GM21529 (cell line): Measurements from ENCODE around the gene PTPRT.

Experiments
- ATAC-seq: cut with Tn5 transposase; IDR thresholded peaks from one replicate; pipeline ENCODE4 v1.9.1; 2021; ENCODE audit not compliant: unreplicated experiment

The PTPRT gene

DNA sequence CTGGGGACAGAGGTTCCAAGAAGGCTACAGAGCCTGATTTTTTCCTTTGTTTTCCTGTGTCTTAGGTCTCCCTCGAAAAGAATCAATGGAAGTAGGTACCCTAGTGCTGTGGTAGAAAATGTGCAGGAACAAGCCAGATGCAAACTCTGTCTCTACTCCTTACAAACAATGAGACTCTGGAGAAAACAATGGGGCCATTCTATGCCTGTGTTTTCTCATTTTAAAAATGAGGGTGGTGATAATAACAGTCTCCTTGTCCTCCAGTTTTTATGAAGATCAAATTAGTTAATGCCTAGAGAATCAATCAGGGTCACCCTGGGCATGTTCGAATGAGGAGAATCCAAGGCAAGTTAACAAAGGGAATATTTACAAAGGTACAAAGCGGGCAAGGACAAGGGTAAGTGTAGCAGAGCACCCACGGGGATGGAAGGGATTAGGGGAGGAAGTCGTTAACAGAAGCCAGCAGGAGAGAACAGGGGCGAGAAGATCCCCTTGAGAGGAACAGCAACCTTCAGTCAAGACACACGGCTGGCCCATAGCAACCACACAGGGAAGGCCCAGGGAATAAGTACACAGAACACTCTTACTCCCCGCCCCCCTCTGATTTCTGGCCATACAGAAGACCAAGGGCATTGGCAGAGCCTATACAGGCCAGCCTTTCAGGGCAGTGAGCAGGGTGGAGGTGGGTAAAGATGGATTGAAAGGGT, 342.8 kb downstream of the PTPRT start:
- ATAC-seq, result no peak

DNA sequence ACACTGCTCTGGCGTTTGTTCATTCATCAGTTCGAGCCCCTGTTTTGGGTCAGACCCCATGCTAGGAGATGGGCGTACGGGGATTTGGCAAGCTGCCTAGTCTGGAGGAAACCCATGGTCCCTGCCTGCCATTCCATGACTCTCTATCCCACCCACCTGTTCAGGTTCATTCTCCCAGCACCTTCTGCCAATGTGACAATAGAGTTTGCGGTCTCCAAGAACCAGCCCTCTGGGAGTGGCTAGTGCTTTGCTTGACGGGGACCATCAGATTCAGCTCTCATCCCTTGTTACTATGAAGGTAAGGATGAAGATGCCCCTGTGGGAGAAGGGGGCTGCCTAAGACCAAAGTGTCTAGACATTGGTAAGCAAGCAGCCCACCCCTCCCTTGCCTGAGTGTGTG, 345.0 kb downstream of the PTPRT start:
- no peak for ATAC-seq

DNA sequence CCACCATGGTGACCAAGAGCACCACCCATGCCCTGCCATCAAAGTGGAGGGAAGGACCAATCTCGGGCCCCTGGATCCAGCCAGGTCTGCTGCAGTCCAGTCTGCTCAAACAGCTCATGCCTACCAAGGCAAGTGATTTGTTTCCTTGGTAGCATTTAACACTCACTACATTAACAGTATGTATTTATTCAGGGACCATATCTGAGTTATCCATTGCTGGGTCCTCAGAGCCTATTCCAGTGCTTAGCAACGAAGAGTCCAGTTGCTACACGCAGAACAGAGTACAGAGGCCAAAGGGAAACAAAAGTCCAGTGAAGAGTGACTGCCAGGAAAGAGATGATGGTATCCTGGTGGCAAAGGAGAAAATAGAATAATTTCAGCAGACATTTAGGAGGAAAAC, 352.2 kb downstream of the PTPRT start:
- no peak for ATAC-seq

DNA sequence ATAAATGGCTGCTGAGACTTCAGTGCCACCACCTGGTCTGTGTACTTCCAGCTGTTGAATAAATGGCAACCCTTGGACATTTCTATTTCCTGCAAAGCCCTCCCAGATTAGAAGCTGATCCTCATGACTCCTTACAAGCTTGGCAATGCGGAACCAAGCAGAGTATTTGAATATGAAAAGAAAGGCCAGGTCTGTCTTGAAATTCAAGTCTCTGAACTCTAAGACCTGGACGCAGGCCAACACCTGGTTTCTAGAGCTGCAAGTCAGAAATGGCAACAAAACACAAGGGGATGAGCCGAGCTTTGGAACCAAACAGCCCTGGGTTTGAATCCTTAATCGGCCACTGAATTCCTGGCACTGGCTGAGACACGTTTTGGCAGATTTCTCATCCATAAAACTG, 353.4 kb downstream of the PTPRT start:
- no peak for ATAC-seq

DNA sequence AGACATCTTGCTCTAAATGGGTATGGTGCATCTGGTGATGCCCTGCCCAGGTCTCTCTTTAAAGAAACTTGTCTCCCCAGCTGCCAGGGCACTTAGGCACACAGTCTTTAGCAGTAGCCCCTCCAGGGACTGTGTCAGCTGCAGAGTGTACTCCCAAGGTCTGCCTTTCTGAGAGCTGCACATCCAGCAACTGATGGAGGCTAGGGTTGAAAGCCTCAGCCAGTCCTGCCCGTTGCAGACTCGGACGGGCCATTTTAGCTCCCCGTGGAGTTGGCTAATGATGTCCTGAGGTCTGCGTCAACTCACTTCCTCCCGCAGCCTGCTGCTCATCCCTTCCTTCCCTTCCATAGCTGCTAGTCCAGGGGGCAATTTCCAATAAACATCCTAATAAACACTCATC, 381.8 kb downstream of the PTPRT start:
- ATAC-seq, result no peak

DNA sequence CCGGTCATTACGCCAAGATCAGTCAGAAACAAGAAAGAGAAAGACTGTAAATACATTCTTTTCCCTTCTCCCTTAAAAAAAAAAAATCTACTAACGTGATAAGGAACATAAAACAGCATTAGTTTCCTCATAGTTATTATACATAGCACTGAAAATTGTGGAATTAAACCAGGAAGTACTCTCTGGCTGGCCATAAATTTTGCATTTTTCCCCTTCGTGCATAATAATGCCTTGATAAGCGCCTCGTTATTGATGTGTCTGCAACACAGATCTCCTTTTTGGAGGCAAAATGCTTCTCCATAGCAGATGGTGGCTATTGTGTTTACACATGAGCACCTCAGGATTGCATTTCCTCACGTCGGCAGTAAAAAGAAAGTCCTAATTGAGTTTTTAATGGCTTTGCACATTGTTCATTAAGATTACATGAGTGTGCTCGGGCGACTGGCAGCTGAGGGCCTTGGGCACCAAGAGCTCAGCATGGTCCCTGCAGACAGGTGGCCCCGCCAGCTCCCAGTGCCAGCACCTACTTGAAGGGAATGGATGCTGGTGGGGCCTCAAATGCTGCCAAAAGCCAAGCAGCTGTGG, 394.5 kb downstream of the PTPRT start:
- ATAC-seq, result no peak

DNA sequence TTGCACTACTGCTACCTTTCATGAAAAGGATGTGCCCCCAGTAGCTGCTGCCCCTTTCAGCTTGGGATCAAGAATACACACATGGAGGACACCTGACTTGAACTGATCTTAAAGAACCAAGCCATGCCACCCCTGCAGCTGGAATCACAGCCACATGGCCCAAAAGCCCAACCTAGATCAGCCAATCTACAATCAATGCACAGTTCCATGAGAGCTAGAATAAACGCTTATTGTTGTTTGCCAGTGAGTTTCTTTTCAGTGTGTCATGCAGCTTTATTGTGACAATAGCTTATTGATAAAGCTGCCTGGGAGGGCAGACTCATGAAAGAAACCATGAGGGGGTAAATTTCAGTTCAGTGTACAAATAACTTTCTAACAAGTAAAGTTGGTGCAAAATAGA, 397.7 kb downstream of the PTPRT start:
- no peak for ATAC-seq

DNA sequence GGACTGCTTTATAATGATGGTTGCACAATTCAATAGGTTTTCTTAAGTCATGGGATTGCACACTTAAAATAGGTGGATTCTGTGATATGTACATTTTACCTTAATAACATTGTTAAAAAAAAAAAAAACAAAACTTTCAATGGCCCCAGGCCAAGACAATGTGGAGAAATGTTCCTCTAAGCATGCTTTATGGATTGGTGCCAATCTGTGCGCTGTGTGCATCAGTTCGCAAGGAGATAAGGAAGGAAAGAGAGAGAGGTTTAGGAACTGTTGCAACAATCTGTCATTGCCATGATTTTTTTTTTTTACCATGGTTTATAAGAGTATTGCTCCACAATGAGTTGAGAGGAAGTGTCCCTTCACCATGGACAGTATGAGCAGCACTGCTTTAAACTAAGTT, 399.6 kb downstream of the PTPRT start:
- ATAC-seq, result no peak

DNA sequence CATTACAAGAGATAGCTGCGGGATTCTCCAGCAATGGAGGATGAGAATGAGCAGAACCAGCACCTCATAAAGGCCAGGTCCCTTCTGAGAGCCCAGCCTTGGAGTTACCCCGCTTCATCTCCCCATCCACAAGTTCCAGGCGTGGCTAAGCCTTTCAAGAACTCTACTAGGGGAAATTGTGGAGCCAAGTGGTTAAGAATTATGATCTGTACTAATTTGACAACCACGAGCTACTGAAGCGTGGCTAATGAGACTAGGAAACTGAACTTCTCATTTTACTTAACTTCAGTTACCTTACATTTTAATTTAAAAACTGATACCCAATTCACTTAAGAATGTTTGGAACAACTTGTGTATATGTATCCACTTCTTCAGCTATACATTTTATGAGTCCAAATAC, 401.0 kb downstream of the PTPRT start:
- no peak for ATAC-seq

DNA sequence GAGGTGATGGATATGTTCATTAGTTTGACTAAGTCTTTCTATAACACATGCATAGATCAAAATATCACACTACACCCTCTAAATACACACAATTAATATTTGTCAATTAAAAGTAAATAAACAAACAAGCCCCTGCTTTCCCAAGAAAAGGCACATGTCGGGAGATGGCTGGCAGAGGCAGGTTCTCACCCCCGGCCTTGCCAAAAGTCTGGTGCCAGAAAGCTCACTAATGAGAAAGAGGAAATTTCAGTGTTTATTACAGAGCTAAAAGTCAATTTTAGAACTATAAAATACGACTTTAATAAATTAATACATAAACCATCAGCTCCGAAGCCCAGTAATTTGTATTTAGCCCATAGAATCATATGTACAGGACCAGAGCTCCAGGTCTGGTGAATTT, 404.7 kb downstream of the PTPRT start:
- no peak for ATAC-seq

DNA sequence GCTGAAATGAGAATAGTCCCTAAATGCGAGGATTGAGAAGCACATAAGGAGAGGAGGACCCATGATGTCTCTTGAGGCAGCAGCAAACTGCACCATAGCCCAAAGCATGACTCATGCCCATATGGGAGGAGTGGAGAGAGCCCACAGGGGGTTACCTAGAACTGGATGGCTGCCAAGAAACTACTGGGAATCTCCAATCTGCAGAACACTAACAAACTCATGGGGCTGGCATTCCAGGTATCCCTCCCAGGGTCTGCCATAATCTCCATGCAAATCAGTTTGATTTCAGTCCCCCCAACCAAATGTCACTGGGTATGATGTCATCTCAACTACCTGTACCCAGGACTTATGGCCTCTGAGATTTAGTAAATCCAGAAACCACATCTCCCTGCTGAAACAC, 410.5 kb downstream of the PTPRT start:
- ATAC-seq, result no peak

DNA sequence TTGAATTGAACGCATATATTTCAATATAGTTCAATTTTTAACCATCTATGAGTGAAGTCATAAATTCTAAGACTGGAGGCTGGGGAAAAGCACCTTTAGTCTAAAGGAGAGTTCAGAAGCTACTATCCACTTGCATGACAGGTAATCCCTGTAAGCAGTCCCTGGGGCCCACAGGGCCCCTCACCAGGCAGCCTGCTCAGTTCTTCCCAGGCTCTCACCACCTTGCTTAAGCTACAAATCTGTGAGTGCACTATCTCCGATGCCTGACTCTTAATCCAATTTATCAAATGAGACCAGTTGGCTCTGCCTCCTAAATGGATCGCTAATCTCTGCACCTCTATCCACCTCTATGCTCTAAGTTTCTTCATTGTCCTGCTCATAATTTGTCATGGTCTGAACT, 413.8 kb downstream of the PTPRT start:
- ATAC-seq, result no peak

DNA sequence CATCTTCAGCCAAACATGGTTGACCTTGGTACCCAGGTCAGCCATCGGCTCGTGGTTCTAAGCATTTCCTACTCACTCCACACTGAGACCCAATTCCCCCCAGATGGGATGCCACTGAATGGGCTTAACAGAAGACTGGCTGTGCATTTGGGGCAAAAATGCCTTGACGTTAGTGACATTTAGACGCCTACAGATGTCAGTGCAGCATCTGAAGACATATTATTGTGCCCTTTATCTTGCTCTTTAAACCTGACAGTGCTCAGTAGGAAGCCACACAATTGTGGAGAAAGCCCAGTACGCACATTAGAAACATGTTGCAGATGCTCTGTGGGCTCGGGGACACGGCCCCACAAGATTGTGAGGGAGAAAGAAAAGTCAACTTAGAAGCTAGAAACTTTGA, 414.7 kb downstream of the PTPRT start:
- ATAC-seq, result no peak

DNA sequence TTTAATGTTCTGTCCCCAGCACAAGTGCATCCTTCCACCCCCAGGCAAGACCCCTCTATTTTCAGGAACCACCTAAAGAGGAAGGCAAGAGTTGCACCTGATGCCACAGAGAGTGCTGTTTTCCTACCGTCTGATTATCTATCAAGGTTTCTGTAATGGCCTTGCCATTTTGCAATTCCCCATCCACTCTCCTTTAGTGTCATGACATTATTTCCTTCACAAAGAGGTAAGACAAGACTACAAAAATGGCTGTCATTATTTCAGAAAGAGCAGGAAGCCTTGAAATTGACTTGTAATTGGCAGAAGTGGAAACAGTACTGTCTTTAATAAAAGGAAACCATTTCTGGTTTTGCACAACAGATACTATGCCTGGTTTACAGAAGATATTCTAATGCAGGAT, 426.7 kb downstream of the PTPRT start:
- no peak for ATAC-seq

DNA sequence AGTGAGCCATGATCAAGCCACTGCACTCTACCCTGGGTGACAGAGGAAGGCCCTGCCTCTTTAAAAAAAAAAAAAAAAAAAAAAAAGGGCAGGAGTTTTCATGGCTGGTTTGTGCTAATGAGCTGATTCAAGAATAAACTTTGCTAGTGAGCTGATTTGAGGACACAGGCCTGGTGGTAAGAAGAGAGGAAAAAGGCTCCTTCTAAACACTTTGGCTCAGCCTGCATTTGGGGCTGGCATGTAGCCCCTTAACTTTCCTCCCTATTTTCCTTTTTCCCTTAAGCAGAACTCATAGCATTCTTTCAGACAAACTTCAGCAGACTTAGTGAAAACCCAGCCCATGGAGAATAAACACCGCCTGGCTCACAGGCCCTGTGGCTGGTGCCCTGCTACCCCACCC, 432.7 kb downstream of the PTPRT start:
- ATAC-seq, result no peak

DNA sequence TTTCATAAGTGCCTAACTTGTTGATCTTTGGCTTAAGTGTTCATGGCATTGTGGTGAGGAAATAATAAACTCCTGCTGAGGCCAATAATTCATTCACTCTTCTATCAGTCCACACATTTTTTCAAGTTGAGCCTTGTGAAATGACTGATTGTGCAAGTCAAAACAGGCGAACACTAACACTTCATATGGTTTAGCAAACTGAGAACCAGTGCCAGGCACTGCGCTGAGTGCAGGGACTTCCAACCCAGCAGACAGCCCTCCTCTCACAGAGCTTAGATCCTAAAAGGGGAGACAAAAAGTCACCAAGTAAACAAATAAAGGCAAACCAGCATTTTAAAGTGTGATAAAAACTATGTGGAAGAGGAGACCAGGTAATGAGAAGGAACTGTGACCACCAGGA, 435.0 kb downstream of the PTPRT start:
- no peak for ATAC-seq

DNA sequence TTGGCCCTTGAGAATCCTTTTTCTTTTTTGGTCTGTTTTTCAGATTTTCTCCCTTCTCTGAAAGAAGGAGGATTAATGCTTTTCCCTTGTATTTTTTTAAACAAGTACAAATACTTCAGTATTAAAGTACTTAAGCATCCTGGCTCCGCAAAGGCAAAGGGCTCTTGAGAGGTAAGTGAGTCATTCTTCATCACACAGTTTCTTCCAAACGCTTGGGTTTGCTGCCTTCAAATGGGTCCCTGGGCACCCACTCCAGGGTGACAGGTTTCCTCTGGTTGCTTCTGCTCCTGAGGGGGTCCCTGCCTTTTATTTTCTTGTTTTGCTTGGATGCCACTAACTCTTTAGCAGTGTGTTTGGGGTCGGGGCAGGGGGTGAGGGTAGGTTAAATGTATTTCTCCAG, 437.1 kb downstream of the PTPRT start:
- ATAC-seq, result no peak

DNA sequence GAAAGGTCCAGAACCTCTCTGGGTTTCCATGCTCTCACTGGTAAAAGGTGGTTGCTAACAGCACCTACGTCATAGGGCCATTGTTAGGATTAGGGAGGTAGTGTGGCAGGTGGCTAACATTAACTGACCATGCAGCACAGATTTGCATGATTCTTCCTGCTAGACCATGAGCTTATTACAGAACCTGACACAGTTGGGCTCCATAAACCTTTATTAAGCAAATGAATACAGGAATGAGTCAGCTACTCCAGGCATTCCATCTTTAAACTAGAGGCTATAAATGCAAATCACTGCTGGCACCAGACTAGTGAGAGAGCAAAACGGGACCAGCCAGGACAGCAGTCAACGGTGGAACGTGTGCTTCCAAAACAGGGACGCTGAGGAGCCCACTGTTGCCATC, 440.1 kb downstream of the PTPRT start:
- no peak for ATAC-seq

DNA sequence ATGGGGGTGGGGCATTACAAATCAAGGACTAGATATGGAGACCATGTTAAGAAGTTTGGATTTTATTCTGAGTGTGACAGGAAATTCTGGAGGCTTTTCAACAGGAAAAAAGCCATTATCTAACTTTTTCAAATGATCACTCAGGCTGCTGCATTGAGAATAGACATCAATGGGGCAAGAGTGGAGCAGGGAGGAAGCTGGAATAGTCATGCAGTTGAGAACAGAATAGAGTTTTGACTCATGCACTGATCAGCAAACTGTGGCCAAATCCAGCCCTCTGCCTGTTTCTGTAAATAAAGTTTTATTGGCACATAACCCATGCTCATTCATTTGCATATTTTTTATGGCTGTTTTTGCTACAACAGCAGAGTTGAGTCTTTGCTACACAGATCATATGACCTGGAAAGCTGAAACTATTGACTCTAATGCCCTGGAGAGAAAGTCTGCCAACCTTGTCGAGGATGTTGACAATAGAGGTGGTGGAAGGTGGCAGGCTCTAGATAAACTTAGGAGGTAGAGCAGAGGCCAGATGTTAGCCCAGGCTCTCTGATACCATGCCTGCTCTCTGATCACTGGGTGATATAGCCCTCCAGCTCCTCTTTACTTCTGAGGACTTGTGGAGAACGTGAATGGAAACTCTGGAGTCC, 441.8 kb downstream of the PTPRT start:
- ATAC-seq, result no peak

DNA sequence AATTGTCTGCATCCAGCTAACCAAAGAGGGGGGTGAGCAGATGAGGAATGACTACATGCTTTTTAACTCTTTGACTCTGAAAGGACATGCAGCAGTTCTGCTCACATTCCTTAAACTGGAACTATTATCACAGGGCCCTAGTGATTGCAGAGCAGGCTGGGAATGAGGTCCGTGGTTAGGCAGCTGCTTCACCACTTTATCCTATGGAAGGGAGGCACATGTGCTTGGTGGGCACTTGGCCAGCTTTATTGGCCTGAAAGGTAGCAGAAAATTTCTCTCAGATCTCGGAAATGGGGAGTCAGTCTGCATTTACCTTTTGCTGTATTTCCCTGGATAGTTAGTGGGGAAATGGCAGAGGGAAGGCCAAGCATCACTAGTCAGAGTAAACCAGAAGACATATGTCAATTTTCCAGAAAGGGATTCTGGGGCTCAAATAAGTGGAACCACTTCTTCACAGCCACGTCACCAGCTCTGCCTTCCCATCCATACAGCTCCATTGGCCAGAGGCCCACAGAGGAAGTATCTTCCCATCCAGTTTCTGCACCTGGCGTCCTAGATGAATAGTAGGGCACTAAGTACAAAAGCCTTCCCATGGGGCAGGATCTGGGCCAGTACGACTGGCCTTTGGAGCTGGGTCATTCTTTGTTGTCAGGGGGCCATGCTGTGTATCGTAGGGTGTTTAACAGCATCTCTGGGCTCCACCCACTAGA, 444.8 kb downstream of the PTPRT start:
- no peak for ATAC-seq

DNA sequence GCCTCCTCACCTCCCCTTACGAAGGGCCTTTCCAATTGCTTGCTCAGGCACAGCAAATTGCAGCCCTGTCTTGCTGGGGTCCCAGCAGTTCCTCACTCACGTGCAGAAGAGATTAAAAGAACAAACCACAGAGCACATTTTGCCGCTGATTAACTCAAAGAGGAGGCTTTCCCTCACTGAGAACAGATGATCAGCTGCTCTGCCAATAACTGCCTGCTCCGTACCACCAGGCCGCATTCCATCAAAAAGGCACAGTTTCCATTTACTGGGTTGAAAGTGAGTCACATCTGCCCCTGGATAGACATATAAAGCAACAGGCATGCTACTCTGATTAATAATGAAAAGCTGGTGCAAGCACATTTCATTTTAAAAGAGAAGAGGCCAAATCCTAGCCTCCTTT, 446.8 kb downstream of the PTPRT start:
- no peak for ATAC-seq

DNA sequence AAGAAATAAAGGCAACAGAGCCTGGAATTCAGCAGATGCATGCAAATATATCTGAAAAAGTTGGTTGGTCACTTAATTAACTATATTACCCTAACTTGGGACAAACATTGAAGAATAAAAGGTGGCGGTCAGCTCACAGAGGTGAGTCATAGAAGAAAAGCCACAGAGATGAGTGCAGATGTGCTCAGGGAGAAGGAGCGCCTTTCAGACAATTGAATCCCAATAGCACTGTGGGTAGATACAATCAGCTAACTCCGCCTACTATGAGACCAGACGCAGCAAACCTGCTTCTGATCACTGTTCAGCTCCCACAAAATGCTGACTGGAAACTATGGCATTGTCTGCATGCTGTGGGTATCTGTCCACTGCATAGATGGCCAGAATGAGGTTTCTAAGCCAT, 447.8 kb downstream of the PTPRT start:
- ATAC-seq, result no peak
